Measurements from ENCODE around the gene AGO3. TPM values are rescaled to one million over a fixed set of nuclear protein-coding genes. Genes with fewer than 3 reads are reported as not detected.

AGO3 gene
- total RNA-seq, 1 experiment from 2014 or later, result 26.9 TPM

GRCh38 chr1:35945327-35945726 is 14.4 kb downstream of the AGO3 start:
- DNase-seq (ENCODE audit: low read depth, low spot score) (no peak), ATAC-seq (no peak)
- ChIA-PET POLR2A (interaction anchor here (1.6 kb wide), 1 partner anchor 14 kb away, joined by 4 read pairs; the partner anchor contains the start of gene AGO3), RAD21 (ENCODE audit: low non-redundant PET in 1 of 2, low total read pairs in 2 of 2, uncharacterized antibody in 2 of 2, unreplicated experiment in 2 of 2) (no interaction called here), CTCF (no interaction called here)
- Histone ChIP-seq H3K79me2 (ENCODE audit: insufficient read depth, low read length) (peaks cover 89% of the 10 kb centered on the region), H3K36me3 (ENCODE audit: control insufficient read depth in 1 of 2, insufficient read depth in 2 of 2, low read length in 2 of 2) (no peaks in the 10 kb centered on the region; a peak in 1 of 4 replicates), H3K4me1 (ENCODE audit: control insufficient read depth in 1 of 2, insufficient read depth in 2 of 2, low read length in 2 of 2) (no peaks in the 10 kb centered on the region), H3K9me3 (ENCODE audit: control insufficient read depth in 1 of 2, insufficient read depth in 1 of 2, low read depth in 1 of 2, low read length in 2 of 2) (no peaks in the 10 kb centered on the region), H4K20me1 (ENCODE audit: insufficient read depth) (0 out of 2 replicates have a peak, but pooled peaks cover 7% of the 10 kb centered on the region), H3K4me3 (replicated peaks in 1 of 2; ENCODE audit: low read depth in 1 of 2, low read length in 2 of 2) (no peak overlapping the region), H3K9ac (ENCODE audit: low read length) (no peak overlapping the region), H3K27ac (ENCODE audit: low read depth, low read length) (no peak overlapping the region), H2AFZ (ENCODE audit: low read depth, low read length, poor library complexity, severe bottlenecking) (no peak overlapping the region), H3K27me3 (ENCODE audit: insufficient read depth, low read length) (no peaks in the 10 kb centered on the region), H3K4me2 (ENCODE audit: low read length) (no peak overlapping the region), H3K9me2 (ENCODE audit: insufficient read depth) (no peaks in the 10 kb centered on the region)
- BruUV-seq (replicated peaks), result no TSS peak
- intact Hi-C loops (cut with micrococcal nuclease), result no loop called here
- TF ChIP-seq CBX3 (IDR thresholded peaks at IDR 0.05; ENCODE audit: low read depth) (no peak), MAX (IDR thresholded peaks at IDR 0.05) (no peak), RAD21 (IDR thresholded peaks at IDR 0.05; ENCODE audit: low read depth) (no peak), POLR2AphosphoS5 (IDR thresholded peaks at IDR 0.05; ENCODE audit: low read depth, low read length) (no peak), ZFX (IDR thresholded peaks at IDR 0.05) (no peak), EZH2phosphoT487 (IDR thresholded peaks at IDR 0.05; ENCODE audit: borderline replicate concordance) (no peak), CEBPB (IDR thresholded peaks at IDR 0.05; ENCODE audit: low read depth) (no peak), CTCF (IDR thresholded peaks at IDR 0.05 in 2 of 3, conservative IDR thresholded peaks at IDR 0.05 in 1 of 3; ENCODE audit: borderline replicate concordance in 1 of 3, insufficient read depth in 1 of 3, low read depth in 2 of 3, low read length in 2 of 3) (no peak), SIN3A (IDR thresholded peaks at IDR 0.05; ENCODE audit: low read depth) (no peak), SRF (IDR thresholded peaks at IDR 0.05; ENCODE audit: low read depth) (no peak), POLR2A (IDR thresholded peaks at IDR 0.05; ENCODE audit: borderline replicate concordance, extremely low read depth, insufficient read depth, insufficient read length) (no peak), ZBTB33 (IDR thresholded peaks at IDR 0.05; ENCODE audit: extremely low read depth, insufficient replicate concordance, low read length) (no peak), EGR1 (IDR thresholded peaks at IDR 0.05; ENCODE audit: low read depth) (no peak), EZH2 (IDR thresholded peaks at IDR 0.05) (no peak), SP1 (IDR thresholded peaks at IDR 0.05; ENCODE audit: low read depth) (no peak), TCF7L2 (IDR thresholded peaks at IDR 0.05; ENCODE audit: borderline replicate concordance, extremely low read depth, insufficient read depth, insufficient read length) (no peak)

Data from HCT116 (cell line).